ENCODE measurements around the gene TMEM44.

Gene TMEM44

DNA sequence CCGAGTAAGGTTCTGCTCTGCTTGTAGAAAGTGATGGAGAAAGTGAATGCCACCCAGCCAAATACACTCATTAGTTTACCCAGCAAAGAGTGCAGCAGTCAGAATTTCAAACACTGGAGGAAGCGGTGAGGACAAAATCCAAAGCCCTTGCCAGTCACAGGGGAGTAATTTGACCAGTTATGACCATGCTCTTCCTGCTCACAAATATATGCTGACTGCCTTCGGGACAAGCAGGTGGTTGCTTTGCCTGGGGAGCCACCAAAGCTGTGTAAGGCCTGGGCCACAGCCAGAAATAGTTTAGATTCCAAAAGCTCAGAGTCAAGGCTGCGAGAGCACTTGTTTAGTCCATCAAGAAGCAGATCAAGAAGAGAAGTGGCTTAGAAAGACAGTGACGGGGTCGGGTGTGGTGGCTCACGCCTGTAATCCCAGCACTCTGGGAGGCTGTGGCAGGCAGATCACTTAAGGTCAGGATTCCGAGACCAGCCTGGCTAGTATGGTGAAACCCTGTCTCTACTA, 95.4 kb downstream of the TMEM44 start:
- no peak for DNase-seq
- Mint-ChIP-seq H3K9me3 (peaks cover 16% of the 10 kb centered on the region), H3K27me3 (peaks cover 4% of the 10 kb centered on the region), H3K4me3 (no peak overlapping the region), H3K36me3 (peaks cover 1% of the 10 kb centered on the region), H3K4me1 (peaks cover 10% of the 10 kb centered on the region), H3K27ac (no peak overlapping the region)
- CTCF ChIA-PET: no interaction called here
